ENCODE measurements around the gene SLC32A1. TPM values are rescaled to one million over a fixed set of nuclear protein-coding genes. Genes with fewer than 3 reads are reported as not detected.

SLC32A1 gene
- total RNA-seq, 1 donor from 2014 or later: not detected

DNA sequence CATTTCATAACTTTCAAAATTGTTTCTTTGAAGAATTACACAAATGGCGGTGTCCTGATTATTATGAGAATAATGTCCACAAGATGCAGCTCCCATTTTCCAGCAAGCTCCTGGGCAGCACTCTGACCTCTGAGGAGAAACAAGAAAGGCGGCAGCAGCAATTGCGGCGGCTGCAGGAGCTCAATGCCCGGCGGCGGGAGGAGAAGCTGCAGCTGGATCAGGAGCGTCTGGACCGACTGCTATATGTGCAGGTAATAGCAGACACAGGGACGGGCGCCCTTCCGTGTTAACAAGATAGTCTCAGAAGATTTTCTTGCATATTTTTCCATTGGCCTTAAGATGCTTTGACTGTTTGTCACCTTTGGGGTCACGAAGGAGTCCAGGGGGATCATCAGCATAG, 30.6 kb downstream of the SLC32A1 start:
- no peak for DNase-seq (ENCODE audit: low spot score)

DNA sequence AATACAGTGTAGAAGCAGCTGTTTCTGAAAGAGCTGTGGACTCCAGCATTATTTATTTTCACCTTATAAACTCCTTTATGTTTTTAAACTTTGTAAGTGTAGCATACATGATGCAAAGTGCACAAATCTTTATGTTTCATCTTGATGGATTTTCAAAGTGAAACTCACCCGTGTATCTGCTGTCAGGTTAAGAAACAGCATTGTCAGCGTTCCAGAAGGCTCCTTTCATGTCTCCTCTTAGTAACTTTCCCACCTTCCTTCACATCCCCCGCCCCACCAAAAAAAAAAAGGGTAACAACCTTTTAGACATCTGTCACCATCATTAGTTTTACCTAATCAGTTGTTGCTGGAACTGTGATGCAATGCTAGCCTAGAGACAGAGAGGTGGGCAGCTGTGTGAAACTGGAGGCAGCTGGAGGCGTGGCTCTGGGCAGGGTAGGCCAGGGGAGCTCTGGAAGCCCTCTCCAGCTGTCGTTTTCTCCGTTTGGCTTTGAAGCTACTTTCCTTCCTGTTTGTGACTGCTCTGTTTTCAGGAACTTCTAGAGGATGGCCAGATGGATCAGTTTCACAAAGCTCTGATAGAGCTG, 31.1 kb downstream of the SLC32A1 start:
- no peak for DNase-seq (ENCODE audit: low spot score)

DNA sequence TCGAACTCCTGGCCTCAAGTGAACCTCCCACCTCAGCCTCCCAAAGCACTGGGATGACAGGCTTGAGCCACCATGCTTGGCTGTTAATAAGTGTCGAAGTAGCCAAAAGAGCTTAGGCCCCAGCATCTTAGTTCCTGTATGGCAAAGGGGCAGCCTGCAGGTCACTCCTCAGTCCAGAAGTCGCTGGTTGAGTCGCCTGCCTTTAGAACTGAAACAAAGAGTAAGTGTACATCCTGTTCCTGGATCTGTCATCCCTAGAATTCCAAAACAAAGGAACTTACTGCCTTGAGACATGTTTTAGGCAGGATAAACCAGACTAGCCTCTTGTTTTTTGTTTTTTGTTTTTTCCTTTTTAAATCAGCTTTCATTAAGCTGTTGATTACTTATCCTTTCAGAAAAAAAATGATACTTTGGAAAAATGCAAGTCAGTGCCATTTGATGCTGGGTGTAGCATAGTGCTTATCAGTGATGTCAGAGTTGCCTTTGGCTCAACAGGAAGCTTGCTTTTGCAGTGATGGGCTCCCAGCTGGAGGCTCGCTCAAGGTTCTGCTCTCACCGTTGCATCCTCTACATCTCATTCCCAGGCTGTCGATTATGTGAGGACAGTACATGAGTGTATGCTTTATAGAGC, 33.0 kb downstream of the SLC32A1 start:
- DNase-seq (ENCODE audit: low spot score): no peak

DNA sequence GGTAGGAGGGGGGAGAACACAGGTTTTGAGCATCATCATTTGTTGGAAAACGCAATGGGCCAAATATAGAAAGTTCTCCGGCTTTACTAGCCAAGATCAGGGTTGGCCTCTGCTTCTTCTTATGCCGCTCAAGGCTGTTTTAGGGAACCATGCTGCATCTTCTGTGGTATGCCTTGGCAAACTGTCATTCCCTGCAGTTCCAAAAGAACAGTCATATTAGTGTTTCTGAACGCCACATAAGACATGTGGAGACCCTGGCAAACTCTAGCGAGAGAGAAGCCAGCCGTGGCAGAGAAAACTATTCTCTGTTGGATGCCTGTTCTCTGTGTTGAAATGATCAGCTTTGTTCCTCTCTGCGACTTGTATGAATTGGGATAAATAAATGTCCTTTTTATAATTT, 34.8 kb downstream of the SLC32A1 start:
- DNase-seq (ENCODE audit: low spot score): no peak

DNA sequence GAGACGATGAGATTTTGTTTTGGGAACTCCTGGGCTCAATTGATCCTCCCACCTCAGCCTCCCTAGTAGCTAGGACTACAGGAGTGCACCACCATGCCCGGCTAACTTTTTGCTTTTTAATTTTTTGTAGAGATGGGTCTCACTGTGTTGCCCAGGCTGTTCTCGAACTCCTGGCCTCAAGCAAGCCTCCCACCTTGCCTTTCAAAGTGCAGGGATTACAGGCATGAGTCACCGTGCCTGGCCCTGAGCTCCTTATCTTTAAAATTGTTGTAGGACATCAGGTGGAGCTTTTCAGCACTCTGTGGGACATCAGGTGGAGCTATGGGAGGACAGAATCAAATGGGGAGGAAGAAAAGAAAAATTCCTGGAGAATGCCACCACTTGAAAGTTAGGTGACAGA, 36.7 kb downstream of the SLC32A1 start:
- no peak for DNase-seq (ENCODE audit: low spot score)

DNA sequence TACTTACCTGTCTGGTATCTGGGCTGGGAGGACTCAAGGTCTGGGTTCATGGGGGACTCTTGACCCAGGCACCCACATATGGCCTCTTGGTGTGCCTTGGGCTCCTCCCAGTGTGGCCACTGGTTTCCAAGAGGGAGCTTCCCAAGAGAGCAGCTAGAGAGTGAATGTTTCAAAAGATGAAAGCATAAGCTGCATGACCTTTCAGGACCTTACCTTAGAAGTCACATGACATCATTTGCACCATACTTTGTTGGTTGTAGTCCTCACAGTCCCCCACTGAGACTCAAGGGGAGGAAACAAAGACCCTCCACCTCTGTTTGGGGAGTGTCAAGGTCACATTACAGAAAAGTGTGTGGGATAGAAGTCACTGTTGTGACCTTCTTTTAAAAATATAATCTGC, 37.9 kb downstream of the SLC32A1 start:
- no peak for DNase-seq (ENCODE audit: low spot score)

DNA sequence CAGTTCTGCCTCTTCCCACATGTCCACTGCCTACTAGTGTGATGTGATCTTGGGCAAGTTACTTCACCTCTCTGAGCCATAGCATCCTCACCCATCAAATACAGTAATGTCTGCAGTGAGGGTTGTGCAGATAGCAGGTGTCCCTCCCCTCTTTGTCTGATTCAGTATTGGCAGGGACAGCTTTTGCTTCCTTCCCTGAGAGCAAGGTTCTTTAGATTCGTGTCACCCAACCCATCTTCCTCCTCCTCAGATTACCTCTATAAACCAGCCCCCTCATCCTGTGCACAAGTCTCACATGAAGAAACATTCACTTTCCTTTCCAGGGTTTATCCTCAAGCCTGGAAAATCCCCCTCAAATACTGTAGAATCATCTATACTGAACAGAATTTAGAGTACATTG, 39.3 kb downstream of the SLC32A1 start:
- DNase-seq (ENCODE audit: low spot score): no peak

DNA sequence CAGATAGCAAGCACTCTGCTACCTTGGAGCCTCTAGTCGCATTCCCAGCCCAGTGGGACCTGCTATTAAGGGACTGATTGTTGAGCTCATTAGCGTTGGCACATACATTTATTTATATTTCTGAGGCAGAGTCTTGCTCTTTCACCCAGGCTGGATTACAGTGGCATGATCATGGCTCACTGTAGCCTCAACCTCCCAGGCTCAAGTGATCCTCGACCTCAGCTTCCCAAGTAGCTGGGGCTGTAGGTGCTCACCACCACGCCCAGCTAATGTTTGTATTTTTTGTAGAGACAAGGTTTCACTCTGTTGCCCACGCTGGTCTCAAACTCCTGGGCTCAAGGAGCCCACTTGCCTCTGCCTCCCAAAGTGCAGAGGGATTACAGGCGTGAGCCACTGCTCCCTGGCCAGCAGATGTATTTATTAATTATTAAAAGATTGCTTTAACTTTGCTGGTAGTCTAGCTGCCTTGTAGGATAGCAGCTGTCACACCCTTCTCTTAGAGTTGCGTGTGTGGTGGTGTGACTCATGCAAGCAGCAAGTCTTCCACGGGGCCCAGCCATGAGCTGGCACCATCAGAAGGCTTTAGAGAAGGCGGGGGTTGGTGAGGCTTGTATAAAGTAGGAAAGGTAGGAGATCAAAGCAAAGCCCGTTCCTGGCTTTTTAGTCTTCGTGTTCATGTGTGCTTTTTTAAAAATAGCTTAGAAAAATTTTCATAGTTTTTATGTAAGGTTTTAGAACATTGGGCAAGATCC, 40.5 kb downstream of the SLC32A1 start:
- peak; percentile 50 for DNase-seq (ENCODE audit: low spot score)

DNA sequence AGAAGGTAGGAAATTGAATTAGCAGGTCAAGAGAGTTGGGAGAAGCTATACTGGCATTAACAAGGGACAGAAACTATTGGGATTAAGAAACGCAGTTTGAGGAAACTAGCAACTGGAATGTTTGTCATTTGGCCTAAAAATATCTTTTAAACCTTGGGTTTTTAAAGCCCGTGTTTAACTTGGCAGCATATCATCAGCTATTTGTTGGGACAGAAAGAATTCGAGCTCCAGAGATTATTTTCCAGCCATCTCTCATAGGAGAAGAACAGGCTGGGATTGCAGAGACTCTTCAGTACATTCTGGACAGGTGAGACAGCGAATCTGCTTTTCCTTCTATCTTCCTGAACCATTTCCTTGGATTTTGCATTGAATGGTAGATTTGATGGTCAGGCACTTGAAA, 41.8 kb downstream of the SLC32A1 start:
- DNase-seq (ENCODE audit: low spot score): no peak

DNA sequence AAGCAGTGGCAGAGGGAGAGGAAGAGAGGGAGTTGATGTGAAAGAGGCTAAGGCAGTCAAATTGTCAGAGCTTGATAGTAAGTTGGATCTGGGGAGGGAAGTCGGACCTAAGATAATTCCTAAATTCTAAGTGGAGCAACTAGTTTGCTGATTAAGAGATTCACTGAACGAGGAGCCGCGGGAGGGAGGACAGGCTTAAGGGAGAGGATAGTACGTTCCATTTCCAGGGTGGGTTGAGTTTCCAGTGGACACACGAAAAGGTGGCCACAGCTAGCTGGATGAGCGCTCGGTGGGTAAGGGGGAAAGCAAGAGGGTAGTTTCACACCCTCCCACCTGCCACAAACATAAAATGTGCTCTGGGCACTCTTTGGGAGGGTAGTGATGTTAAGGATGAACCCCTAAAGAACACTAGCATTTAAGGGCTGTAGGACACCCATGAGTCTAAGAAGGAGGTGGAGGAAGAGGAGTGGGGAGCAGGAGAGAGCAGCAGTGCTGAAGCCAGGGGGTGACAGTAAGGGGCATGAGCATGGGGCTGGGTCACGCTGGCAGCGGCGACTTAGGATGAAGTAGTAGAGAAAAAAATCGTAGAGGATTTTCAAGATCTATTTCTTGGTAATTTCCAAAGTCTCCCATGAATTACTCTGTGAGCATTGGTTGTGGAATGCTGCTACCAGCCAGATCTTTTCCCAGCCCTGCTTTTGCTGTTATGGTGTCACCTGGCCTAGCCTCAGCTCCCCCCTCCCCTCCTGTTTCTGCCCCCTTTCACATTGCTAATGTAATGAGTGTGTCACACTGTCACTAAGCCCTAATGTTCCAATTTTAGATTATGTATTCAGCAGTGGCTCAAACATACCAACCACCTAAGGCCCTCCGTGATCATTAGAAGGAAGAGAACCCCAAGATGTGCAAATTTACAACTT, 45.4 kb downstream of the SLC32A1 start:
- no peak for DNase-seq (ENCODE audit: low spot score)

DNA sequence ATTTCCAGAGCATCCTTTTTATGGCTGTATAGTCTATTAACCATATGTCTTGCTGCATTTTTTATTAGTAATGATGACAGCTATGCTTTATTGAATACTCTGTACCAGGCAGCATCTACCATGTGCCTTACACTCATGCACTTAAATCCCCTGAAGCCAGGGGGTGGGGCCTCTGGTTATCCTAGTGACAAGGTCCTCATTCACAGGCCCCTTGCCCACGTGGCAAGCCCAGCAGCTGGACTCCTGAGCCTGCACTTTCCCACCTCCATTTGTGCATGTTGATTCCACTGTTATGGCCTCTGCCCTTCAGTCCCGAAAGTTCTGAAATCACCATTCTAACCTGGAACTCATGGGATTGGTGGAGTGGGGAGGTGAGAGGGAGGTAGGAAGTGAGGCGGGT, 46.3 kb downstream of the SLC32A1 start:
- DNase-seq (ENCODE audit: low spot score): no peak

DNA sequence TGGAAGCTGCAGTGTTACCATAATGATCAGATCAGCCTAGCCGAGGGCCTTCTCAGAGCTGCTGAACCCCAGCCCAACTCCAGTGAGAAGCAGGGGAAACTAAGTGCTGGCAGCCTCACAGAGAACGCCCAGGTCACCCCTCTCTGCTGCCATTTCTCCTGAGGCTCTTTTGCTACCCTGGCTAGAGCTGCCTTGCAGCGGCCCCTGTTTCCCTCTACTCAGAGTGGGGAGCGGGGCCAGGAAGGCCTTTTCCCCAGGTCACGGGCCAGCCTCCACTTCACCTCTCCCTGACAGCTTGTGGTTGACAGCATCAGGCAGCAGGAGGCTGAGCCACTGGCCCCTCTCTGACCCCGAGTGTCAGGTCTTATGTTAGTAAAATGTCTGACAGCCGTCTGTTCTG, 46.7 kb downstream of the SLC32A1 start:
- no peak for DNase-seq (ENCODE audit: low spot score)

DNA sequence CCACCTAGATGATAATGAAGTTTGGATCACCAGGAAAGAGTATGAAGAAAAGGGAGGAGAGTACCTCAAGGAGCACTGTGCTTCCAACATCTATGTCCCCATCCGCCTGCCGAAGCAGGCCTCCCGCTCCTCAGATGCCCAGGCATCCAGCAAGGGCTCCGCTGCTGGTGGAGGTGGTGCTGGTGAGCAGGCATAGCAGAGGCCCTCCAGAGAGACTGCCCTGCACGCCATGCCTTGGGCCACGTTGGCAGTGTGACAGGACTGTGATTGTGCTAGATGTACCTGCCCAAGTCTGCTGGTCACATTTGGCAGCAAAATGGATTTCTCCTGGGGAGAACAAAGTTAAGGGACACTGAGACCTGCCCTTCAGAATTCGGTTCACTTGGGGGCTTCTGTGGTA, 47.3 kb downstream of the SLC32A1 start:
- no peak for DNase-seq (ENCODE audit: low spot score)

DNA sequence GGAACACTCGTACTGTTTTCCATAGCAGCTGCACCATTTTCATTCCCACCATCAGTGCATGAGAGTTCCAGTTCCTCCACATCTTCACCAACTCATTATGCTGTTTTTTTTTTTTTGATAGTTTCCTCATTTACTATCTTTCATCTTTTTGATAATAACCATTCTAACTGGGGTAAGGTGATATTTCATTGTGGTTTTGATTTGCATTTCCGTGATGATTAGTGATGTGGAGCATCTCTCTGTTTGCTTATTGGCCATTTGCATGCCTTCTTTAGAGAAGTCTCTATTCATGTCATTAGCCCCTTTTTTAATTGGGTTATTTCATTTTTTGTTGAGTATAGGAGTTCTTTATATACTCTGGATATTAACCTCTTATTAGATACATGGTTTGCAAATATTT, 49.9 kb downstream of the SLC32A1 start:
- no peak for DNase-seq (ENCODE audit: low spot score)

DNA sequence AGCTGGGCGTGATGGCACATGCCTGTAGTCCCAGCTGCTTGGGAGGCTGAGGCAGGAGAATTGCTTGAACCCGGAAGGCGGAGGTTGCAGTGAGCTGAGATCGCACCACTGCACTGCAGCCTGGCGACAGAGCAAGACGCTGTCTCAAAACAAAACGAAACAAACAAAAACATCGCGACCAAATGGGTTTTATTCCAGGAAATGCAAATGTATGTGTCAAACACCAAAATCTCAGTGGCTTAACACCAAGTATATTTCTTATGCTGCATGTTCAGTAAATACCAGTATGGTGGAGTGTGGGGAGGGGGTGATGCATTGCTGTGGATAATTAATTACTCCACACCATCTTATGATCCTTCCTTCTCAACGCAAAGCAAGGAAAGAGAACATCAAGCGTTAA, 52.1 kb downstream of the SLC32A1 start:
- DNase-seq (ENCODE audit: low spot score): no peak

Other genes with a start within 250 kb of the SLC32A1 start
- gene ADIG, start 143.3 kb upstream of the SLC32A1 start, total RNA-seq: not detected
- gene ARHGAP40, start 122.7 kb upstream of the SLC32A1 start, total RNA-seq: 17.9 TPM
- 8.9 TPM for gene ACTR5, start 24.0 kb downstream of the SLC32A1 start, total RNA-seq
- gene PPP1R16B, start 81.2 kb downstream of the SLC32A1 start, total RNA-seq: 10.4 TPM
- gene FAM83D, start 201.9 kb downstream of the SLC32A1 start, total RNA-seq: 1.5 TPM
- 14.1 TPM for gene DHX35, start 237.9 kb downstream of the SLC32A1 start, total RNA-seq

Measured in ureter (tissue), 1 donor.